HG03432 (cell line): ENCODE measurements around the gene ITPKB.
"Not testable (repeated sequence)": the region's sequence is repeated elsewhere in the genome, so short reads cannot be mapped to it uniquely, and the experiment has no call there.

Experiments used
- ATAC-seq: cut with Tn5 transposase; IDR thresholded peaks from one replicate; pipeline ENCODE4 v1.9.1; 2021; ENCODE audit warnings: mild to moderate bottlenecking, moderate library complexity; ENCODE audit not compliant: unreplicated experiment

ITPKB gene

DNA sequence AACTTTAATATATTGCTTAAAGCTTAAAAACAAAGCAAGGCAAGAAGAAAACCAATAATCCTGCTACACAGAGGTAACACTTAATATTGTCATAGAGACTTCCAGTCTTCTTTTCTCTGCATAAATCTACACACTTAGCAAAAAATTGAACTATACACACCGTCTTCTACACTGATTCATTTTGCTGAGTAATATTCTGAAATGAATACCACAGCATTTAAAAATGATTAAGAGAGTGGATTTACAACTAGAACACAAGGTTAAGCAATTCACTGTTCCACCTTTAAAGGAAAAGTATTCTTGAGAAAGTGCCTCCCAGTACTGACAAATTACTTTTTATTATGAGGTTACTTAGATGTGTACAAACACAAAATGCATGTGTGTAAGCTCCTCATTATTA is 22.2 kb upstream of the ITPKB start:
- ATAC-seq: no peak

DNA sequence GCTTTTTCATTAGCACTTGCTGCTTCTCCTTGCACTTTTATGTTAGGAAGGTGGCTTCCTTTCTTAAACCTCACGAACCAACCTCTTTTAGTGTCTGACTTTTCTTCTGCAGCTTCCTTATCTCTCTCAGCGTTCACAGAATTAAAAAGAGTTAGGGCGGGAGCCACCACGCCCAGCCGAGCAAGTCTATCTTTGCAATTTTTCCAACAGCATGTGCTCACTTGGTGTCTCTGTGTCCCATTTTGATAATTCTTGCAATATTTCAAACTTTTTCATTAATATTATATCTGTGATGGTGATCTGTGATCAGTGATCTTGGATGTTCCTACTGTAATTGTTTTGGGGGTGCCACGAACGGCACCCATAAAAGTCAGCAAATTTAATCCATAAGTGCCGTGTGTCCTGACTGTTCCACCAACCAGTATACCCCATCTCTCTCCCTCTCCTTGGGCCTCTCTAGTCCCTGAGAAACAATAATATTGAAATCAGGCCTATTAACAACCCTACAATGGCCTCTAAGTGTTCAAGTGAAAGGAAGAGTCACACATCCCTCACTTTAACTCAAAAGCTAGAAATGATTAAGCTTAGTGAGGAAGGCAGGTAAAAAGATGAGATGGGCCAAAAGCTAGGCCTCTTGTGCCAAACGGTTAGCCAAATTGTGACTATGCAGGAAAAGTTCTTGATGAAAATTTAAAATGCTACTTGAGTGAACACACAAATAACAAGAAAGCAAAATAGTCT is 15.9 kb upstream of the ITPKB start:
- ATAC-seq: no peak

GRCh38 chr1:226754097-226754496 is 15.0 kb upstream of the ITPKB start:
- ATAC-seq: no peak

GRCh38 chr1:226751703-226752102 is 12.6 kb upstream of the ITPKB start:
- no peak for ATAC-seq

- no peak for ATAC-seq
Observed at GRCh38 chr1:226751214-226751613, 12.1 kb upstream of the ITPKB start.

- no peak for ATAC-seq
Observed at GRCh38 chr1:226749467-226749866, 10.4 kb upstream of the ITPKB start.

- ATAC-seq: no peak
Observed at GRCh38 chr1:226748306-226748705, 9.2 kb upstream of the ITPKB start.

- not testable (repeated sequence) for ATAC-seq
Observed at GRCh38 chr1:226747519-226748263, 8.6 kb upstream of the ITPKB start.

GRCh38 chr1:226743259-226743658 is 4.2 kb upstream of the ITPKB start:
- no peak for ATAC-seq

- ATAC-seq: no peak
Observed at GRCh38 chr1:226741009-226741408, 1.9 kb upstream of the ITPKB start.

GRCh38 chr1:226739696-226740065 is 599 bp upstream of the ITPKB start:
- ATAC-seq: no peak

- peak; percentile 27 for ATAC-seq
Observed at GRCh38 chr1:226738421-226738994, 574 bp downstream of the ITPKB start.

DNA sequence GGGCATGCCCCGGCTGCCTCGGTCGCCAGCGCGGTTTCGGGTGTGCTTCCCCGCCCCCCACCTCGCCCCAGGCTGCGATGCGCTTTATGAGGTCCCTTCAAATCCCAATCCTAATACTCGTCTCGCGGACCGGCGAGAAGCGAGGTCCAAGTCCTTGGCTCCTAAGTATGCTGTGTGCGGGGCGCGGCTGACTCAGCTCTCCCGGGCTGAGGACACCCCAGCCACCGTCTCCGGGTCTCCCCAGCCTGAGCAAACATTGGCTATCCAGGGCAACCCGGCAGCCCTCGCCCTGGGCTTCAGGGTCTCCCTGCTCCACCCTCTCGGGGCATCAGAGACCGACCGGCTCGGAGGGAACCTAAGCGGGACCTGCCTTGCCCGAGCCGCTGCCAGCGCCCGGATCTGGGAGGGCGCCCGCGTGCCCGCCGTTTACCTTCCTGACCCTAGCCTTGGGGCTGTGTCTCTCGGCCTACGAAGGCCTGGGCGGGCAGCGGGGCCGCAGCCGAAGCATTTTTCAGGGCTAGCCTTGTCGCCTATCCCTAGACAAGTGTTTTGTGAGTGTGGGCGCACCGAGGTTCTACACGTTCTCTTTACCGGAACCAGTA is 1.2 kb downstream of the ITPKB start:
- ATAC-seq: peak; percentile 30

- ATAC-seq: peak; percentile 46
Observed at GRCh38 chr1:226736908-226737818, 1.9 kb downstream of the ITPKB start.

DNA sequence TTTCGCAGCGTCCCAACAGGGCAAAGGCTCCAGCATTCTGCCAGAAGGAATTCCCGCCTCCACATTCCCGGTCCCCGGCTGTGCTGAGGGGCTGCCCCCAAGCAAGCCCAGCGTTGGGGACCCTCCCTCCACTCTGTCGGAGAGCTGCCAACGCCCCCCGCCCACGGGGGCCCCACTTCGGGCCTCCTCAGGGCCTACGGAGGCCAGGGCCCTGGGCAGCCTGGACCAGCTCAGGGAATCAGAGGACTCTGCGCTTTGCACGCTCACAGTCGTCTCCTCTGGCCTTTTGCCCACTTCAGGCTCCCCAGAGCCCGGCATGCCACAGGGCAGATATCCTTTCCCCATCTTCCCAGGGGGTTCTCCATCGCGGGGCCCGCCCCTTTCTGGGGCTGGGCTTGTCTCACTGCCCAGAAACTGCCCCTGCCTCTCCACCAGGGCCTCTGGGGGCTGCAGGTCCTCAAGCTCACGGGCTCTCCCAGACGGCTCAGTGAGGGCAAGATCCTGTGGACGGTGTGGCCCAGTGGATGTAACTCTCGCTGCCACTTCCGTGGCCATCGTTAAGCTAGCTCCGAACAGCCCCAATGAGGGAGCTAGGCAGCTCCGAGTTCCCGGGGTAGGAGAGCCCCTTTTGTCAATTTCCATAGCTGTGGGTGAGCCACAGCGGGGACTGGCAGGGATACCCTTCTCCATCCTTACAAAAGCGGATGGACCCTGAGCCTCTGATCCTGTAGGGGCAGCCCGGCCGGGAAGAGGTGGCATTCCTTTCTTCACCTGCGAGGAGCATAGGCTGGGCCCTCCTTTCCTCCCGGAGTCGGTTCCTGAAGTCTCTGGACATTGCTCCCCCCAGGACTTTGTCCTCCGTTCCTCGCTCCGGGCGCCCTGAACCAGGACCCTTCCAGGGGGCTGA is 2.8 kb downstream of the ITPKB start:
- no peak for ATAC-seq

DNA sequence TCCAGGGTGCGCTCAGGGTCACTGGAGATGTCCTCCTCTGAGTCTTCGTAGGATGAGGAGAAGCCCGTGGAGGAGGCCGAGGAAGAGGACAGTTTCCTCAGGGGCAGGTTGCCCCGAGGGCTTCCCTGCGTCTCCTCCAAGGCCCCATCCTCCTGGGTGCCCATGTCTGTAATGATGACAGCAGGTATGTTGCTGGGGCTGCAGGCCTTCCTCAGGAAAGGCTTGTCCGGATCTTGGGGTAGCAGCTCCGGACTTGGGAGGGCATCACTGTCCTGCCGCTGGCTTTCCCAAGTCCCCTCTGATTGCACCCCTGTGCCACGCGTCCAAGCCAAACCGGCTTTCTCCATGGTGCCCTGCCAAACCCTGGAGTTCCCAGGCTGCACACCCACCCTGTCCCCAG is 3.5 kb downstream of the ITPKB start:
- no peak for ATAC-seq

DNA sequence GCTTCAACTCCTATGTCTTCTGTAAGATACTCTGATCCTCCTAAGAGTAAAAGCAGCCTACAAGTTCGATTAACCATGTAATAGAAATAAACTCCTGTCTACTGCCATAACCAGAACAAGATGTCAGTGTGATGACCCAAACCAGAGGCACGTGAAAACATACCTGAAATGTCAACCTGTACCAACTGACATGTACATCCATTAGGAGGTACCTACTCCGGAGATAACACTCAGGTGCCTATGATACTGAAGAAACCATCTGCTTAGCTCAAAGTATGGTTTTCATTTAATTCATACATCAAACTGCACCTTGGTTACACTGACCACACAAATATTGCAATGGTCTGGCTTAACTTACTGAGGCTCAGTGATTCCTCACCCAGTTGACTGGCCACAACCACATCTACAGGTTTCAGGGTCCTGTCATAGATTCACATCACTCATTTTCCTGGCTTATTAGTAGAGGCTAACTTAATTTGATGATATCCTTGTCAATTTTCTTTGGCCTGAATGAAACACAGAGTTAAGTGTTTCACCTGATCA is 4.4 kb downstream of the ITPKB start:
- no peak for ATAC-seq

- no peak for ATAC-seq
Observed at GRCh38 chr1:226733876-226734275, 5.2 kb downstream of the ITPKB start.

- ATAC-seq: no peak
Observed at GRCh38 chr1:226733304-226733703, 5.8 kb downstream of the ITPKB start.
